ENCODE data around the gene HTRA3.

Gene HTRA3

GRCh38 chr4:8266088-8266487, 3.5 kb upstream of the HTRA3 start:
- DNase-seq (ENCODE audit: low spot score): no peak
- in situ Hi-C loops (cut with MboI; ENCODE audit: low pct_unique_long_range_greater_than_20kb, low sequenced_read_pairs, unreplicated experiment): no loop called here
- TF ChIP-seq CTCF (IDR thresholded peaks at IDR 0.05; ENCODE audit: extremely low read depth, insufficient read depth, missing control alignments): no peak

DNA sequence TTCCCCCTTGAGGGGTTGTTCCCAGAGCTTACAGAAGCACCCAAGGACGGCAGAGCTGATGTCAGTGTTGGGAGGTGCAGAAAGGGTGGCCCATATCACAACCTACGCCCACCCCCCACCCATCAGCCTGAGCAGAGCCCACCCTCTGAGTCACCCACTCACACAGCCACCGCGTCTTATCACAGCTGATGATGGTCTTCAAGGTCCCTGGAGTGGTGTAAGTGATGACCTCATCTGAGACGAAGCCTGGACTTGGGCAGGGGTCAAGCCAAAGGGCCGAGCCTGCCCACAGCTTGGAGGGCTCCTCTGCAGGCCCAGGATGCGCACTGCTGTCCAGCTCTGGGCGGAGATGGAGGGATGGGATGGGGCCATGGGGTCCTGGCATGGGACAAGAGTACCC, 3.0 kb upstream of the HTRA3 start:
- in situ Hi-C loops (cut with MboI; ENCODE audit: low pct_unique_long_range_greater_than_20kb, low sequenced_read_pairs, unreplicated experiment): no loop called here
- DNase-seq (ENCODE audit: low spot score): no peak
- no peak for TF ChIP-seq CTCF (IDR thresholded peaks at IDR 0.05; ENCODE audit: extremely low read depth, insufficient read depth, missing control alignments)

GRCh38 chr4:8267077-8267476, 2.5 kb upstream of the HTRA3 start:
- TF ChIP-seq CTCF (IDR thresholded peaks at IDR 0.05; ENCODE audit: extremely low read depth, insufficient read depth, missing control alignments): peak; percentile 73
- in situ Hi-C loops (cut with MboI; ENCODE audit: low pct_unique_long_range_greater_than_20kb, low sequenced_read_pairs, unreplicated experiment): no loop called here
- DNase-seq (ENCODE audit: low spot score): peak; percentile 68

DNA sequence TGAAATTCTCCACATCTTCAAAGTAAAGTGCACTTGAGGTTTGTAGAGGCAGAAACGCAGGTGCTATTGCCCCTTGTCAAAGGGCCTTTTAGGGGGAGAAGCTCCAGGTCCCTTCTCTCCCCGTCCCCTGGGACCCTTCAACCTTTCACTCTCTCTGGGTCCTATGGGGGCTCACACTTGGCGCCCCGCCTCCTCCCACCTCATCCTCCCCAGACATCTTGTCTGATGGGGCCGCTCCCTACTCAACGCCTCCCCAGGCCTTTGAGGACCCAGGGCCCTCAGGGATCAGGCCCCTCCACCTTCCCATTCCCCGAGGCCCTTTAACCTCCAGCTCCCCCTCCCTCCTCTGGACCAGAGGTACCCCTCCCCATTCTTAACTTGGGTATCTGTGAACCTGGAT, 1.3 kb upstream of the HTRA3 start:
- no peak for DNase-seq (ENCODE audit: low spot score)
- TF ChIP-seq CTCF (IDR thresholded peaks at IDR 0.05; ENCODE audit: extremely low read depth, insufficient read depth, missing control alignments): no peak
- in situ Hi-C loops (cut with MboI; ENCODE audit: low pct_unique_long_range_greater_than_20kb, low sequenced_read_pairs, unreplicated experiment): no loop called here

- in situ Hi-C loops (cut with MboI; ENCODE audit: low pct_unique_long_range_greater_than_20kb, low sequenced_read_pairs, unreplicated experiment): no loop called here
- TF ChIP-seq CTCF (IDR thresholded peaks at IDR 0.05; ENCODE audit: extremely low read depth, insufficient read depth, missing control alignments): no peak
- DNase-seq (ENCODE audit: low spot score): no peak
These were observed 536 bp upstream of the HTRA3 start for GRCh38 chr4:8268901-8269534.

DNA sequence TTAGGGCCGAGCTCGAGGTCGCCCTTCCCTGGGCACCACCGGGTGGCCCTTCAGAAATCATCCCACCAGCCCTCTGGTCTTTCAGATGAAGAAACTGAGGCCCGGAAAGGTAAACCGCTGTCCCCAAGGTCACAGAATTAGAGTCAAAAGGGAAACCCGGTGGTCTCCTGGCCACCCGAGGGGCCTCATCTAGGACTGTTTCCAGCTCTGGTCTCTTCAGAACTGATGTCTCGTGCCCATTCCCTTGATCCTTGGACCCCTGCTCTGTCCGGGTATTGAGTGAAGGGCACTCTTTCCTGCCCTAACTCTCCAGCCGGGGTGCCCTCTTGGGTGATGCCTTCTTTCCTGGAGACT, 841 bp downstream of the HTRA3 start:
- TF ChIP-seq CTCF (IDR thresholded peaks at IDR 0.05; ENCODE audit: extremely low read depth, insufficient read depth, missing control alignments): no peak
- in situ Hi-C loops (cut with MboI; ENCODE audit: low pct_unique_long_range_greater_than_20kb, low sequenced_read_pairs, unreplicated experiment): no loop called here
- DNase-seq (ENCODE audit: low spot score): no peak
